NCI-H1694 (cell line): Measurements from ENCODE around the gene ANKZF1.
"Not testable (repeated sequence)": the region's sequence is repeated elsewhere in the genome, so short reads cannot be mapped to it uniquely, and the experiment has no call there.

Source experiments
- DNase-seq: peaks from one replicate; lab custom pipeline; 2025; lab: John Stamatoyannopoulos, UW

The ANKZF1 gene

DNA sequence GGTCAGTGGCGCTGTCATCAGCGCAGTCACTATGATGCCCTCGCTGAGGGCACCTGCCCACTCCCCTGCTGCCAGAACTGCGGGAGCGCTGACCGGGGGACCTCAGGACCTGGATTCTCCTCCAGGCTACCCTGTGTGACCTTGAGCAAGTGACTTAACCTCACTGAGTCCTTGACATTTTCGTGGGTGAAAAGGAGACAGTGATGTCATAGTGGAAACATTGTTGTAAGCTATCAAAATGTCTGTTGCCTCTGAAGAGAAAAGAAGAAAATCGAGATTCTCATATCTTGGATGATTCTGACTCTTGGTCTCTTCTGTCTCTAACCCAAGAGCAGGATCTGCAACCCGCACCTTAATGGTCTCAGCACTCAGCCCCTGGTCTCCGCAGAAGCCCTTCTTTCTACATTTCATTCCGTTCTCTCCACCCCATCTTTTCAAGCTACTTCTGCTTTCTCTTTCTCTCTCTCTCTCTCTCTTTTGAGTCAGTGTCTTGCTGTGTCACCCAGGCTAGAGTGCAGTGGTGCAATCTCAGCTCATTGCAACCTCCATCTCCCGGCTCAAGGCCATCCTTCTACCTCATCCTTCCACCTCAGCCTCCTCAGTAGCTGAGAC, 25.1 kb downstream of the ANKZF1 start:
- DNase-seq: no peak

DNA sequence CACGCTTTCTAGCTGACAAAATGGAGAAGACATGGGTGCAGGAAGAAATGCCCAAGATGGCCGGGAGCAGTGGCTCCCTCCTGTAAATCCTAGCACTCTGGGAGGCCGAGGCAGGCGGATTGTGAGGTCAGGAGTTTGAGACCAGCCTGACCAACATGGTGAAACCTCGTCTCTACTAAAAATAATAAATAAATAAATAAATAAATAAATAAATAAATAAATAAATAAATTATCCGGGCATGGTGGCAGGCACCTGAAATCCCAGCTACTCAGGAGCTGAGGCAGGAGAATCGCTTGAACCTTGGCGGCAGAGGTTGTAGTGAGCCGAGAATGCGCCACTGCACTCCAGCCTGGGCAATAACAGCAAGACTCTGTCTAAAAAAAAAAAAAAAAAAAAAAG, 29.3 kb downstream of the ANKZF1 start:
- not testable (repeated sequence) for DNase-seq

DNA sequence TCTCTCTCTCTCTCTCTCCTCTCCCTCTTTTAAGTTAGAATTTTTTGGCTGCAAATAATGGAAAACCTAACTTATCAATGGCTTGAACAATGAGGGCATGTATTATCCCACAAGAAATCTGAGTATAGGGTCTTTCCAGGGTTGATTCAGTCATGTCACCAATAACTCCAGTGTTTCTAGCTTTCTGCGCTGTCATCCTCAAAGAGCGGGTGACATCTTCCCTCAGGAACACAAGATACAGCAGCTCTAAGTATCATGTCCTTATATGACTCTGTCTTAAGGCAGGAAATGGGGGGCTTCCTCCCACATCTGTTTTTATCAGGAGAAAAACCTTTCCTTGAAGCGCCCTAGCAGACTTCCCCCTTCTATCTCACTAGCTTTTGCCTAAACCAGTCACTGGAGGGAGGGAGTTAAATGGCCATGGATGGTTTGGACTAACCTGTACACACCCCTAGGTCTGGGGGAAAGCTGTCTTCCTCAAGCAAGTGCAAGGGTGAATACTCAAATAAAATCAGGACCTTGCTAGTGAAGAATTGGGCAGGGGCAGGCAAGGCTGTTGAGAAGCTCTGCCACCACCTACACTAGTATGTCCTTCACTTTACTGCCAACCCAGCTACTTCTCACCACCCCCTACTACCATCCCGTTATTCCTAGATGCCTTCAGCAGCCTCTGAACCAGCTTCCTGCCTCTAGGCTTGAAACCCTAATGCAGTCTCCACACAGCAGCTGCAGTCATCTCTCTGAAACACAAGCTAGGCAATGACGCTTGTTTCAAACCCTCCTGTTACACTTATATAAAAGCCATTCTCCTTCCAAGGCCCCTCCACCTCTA, 31.6 kb downstream of the ANKZF1 start:
- DNase-seq: no peak

DNA sequence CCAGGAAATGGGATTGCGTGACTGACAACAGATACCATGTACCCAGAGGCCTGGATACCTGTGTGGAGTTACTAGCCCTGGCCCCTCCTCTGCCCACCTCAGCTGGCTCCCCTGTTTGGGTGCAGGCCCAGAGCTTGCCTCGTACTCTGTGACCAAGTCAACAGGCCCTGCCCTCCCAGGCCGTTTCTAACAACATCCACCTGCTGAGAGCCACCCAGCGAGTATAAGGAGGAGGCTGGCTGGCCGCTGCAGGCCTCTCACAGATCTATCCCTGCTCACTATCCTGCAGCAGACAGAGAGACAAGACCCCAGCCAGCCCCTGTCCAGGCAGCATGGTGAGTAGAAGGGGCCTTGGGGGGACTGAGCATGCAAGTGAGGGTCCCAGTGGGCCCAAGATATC, 36.6 kb downstream of the ANKZF1 start:
- no peak for DNase-seq

DNA sequence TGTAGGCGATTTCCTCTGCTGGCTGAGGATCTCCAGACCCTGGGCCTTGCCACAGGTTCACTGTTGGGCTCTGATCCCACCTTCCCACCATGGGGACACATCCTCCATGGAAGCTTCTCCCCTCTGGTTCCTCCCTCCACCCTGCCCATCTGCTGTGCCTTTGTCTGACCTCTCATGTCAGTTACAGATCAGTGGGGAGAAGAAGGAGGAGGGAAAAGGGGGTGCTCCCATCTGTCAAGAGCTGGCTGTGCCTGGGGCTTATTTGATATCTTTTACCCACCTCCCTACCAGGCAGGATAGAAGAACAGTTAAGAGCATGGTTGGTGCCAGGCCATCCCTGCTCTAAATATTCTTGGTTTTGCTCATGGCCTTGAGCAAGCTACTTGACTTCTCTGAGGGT, 37.3 kb downstream of the ANKZF1 start:
- DNase-seq: no peak

DNA sequence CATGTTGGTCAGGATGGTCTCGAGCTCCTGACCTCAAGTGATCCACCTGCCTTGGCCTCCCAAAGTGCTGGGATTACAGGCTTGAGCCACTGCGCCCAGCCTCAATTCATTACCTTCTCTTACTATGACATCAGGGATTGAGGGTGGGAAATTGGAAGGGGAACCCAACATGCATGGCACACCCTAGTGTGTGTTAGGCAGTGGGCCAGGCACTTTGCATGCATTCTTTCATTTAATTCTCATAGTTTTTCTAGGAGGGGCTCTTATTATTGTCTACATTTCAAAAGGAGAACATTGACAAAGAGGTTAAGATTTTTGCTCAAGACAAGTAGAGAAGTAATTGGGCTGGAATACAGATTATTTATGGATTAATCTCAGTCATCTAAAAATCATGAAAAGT, 38.7 kb downstream of the ANKZF1 start:
- DNase-seq: no peak

DNA sequence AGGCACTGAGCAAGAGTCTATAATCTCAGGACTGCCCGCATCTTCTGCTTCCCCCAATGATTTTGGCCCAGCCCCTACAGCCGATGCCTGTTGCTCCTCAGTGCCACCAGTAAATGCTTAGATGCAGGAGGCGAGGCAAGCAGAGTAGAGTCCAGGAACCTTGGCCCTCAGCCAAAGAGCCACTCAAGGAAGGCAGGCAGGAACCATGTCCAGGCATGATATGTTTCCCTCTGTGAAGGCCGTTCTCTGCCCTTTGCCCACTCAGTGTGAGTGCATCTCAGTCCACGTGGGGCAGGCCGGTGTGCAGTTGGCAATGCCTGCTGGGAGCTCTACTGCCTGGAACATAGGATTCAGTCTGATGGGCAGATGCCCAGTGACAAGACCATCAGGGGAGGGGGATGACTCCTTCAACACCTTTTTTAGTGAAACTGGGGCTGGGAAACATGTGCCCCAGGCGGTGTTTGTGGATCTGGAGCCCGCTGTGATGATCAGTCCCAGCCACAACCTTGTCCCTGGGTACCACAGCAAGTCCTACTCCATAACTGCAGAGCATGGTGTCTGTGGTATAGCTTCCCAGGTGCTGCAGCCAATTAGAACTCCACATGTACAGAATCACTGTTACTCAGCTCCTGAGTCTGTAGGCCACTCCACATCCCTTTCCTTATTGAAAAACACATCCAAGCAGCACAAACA, 39.9 kb downstream of the ANKZF1 start:
- no peak for DNase-seq

DNA sequence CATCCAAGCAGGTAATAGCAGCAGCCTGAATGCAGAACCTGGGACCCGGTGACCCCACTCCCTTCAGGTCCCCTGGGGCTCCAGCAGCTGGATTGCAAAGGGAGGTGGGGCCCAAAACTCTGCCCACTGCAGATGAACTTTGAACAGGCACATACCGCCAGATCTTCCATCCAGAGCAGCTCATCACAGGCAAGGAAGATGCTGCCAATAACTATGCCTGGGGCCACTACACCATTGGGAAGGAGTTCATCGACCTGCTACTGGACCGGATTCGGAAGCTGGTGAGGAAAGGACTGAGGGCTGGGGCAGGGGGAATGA, 40.4 kb downstream of the ANKZF1 start:
- DNase-seq: no peak

DNA sequence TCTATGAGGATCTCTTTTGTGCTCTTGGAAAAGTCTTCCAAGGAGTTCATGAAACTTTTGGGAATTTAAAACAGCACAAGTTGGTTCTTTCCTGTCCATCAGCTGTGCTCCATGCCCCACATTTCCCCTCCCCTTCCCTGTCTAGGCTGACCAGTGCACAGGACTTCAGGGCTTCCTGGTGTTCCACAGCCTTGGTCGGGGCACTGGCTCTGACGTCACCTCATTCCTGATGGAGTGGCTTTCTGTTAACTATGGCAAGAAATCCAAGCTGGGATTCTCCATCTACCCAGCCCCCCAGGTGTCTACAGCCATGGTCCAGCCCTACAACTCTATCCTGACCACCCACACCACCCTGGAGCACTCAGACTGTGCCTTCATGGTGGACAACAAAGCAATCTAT, 41.4 kb downstream of the ANKZF1 start:
- DNase-seq: no peak

DNA sequence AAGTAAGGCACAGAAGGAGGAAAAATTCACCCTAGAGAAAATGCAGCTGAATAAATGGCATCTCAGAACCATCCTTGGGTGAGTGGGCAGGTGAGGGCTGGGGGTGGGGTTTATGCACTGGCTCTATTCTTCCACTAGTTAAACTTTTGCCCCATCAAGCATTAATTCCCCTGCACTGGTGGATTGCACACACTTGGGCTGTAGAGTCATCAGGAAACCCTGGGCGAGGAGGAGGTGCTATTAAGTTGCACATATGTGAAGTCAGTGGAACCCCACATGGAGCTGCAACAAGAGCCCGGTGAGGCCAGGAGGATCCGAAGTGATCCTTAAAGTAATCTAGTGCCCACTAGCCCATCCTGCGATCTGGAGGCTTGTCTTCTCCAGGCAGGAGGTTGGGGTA, 42.8 kb downstream of the ANKZF1 start:
- no peak for DNase-seq

DNA sequence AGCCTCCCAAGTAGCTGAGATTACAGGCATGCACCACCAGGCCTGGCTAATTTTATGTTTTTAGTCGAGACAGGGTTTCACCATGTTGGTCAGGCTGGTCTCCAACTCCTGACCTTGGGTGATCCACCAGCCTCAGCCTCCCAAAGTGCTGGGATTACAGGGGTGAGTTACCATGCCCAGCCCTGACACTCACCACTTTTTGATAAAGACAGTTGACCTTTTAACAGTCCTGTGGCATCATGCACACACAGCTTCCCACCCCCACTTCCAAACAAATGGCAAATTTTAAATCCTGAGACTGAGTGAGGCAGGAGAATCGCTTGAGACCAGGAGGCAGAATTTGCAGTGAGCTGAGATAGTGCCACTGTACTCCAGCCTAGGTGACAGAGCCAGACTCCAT, 43.4 kb downstream of the ANKZF1 start:
- DNase-seq: no peak

DNA sequence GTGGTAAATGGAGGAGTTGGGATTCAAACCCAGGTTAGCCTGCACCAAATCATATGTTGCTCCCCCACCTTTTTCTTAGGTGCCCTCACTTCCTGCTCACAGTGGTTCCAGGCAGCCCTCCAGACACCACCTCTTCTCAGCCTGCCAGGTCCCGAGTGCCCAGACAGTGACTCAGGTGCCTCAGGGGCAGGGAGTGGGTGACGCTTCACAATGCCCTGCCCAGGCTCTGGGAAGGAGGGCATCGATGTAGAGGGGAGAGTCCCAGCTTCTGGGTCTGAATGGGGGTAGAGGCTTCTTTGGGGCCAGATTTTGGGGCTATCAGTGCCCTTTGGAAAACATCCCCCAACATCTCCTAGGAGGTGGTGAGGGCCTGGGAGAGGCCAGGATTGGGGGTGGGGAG, 44.3 kb downstream of the ANKZF1 start:
- DNase-seq: no peak

DNA sequence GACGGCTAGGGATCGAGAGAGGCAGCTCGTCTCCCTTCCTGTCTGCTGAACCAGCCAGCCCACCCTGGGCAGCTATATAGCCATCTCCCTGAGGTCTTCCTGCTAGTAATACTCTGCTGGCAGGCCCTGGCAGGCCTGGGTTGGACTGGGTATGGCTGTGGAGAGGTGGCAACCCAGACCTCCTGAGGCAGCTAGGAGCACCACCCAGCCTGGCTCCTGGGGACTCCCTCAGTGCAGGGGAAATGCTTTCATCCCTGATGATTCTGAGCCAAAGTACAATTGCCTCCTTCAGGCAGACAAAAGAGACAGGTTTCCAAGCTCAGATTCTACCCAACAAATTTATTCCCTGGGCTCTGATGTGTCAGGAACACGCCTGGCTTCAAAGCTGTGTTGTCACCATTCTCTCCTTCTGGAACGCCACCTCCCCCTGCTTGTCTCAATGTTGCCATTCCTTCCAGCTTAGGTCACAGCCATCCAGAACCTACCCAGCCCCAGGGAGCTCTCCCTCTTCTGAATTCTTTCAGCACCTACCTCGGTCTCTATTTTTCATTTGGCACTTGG, 44.8 kb downstream of the ANKZF1 start:
- no peak for DNase-seq

DNA sequence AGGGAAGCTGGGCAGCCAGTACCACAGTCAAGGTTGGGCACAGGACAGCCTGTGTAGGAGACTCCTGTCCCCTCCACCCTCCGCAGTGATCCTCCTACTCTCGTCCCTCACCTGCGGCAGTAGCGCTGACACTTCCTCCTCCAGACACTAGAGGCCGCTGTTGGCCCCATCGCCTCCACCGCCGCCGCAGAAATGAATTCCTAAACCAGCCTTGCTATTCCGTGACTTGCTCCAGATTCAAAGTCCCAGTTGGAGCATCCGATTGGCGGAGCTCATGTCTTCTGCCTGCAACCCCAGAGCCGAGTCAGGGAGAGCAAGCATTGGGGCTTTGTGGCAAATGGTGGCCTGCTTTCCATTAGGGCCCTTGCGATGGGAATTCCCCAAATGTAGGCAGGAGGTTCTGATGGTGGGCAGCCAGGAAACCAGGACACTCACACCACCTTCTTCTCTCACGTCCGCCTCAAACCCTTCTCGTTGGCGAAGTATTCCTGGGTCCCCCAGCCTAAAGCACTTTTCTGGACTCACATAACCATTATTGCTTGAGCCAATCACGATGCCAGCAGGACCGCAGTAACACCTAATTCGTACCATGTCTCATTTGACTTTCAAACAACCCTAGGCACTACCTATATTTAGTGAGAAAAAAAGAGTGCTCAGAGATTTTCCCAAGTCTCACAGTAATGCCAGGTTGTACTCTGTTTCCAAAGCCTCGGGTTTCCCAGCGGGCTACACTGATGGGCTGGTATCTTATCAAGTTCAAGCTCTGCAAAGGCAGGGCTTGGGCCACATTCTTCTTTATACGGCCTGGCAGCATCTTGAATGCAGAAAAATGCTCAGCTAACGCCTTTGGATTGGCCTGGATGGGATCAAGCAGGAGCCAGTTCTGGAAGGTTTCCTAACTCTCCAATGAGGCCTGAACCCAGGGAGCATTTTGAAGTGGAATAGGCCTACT, 48.4 kb downstream of the ANKZF1 start:
- peak; percentile 86 for DNase-seq

DNA sequence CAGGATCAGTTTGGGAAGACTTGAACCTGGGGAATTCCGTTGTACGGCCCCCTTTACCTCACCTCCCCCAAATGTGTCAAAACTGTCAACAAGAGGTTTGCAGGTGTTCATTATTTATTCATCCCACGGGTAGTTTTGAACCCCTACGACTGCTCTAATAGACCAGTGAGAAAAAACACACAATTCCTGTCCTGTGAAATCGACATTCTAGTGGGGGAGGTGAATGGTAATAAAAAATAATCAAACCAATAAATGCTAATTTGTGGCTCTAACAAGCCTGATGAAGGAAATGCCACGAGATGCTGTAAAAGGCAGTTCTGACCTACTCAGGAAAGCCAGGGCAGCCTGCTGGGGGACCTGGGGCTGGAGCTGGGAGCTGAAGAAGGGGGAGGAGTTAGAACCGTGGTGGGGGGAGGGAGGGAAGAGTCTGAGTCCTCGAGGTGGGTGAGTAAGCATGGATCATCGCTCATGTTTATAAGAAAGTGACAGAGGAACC, 49.1 kb downstream of the ANKZF1 start:
- DNase-seq: no peak

DNA sequence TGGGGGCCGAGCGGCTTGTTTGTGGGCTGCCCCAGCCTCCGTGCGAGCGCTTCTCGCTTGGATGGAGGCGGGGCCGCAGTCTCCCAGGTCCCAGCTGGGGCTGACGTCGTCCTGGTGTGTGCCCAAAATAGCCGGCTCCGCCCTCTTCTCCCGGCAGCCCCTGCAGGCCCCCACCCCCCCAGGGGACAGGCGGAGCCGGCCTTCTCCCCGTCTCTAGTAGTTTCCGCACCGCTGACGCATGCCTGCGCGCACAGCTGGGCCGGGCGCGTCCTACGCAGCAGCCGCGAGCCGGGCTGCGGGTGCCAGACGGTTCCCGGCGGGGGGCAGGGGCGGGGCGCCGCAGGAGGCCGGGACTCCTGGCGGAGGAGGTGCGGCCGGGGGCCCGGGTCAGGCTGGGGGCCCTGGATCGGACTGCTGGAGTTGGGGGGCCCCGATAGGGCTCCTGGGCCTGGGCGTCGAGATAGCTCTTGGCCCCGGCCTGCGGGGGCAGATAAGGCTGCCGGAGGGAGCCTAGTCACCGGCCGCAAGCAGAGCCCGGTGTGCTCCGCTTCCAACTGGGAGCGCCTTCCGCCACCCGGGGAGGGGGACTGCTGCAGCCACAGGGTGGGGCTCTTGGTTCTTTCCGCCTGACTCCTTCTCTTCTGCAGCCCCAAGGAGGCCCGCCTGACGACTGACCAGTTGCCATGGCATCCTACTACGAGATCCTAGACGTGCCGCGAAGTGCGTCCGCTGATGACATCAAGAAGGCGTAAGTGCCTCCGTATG, 49.7 kb downstream of the ANKZF1 start, which contains the start of gene DNAJB2:
TSS of gene DNAJB2 (plus strand) at position 216 of the 765 bp plus-strand sequence. CDS start at position 684, 468 bp downstream.
- peak; percentile 96 for DNase-seq

DNA sequence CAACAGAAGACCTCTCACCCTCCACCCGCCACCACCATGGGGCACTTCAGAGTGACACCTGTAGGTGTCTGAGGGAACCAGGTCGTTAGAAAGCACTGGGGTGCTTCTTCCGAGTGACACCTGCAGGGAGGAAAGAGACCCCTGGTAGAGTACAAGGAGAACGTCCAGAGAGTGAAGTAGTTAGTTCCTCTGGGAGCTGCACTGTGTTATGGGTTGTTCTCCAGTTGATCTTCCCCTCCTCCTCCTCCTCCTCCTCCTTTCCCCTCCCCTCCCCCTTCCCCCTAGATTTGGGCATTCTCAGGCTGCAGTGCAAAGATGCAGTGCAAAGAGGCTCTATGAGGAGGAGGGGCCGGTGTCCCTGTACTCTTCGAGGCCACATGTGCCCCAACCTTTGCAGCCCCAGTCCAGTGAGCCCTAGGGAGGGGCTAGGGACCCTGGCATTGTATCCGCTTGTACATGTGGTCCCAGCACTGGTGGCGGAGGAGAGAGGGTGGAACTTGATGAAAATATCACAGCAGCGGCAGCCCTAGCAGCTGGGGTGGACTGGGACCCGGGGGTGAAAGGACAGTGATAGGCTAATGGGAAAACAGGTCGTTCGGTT, 50.4 kb downstream of the ANKZF1 start:
- no peak for DNase-seq

DNA sequence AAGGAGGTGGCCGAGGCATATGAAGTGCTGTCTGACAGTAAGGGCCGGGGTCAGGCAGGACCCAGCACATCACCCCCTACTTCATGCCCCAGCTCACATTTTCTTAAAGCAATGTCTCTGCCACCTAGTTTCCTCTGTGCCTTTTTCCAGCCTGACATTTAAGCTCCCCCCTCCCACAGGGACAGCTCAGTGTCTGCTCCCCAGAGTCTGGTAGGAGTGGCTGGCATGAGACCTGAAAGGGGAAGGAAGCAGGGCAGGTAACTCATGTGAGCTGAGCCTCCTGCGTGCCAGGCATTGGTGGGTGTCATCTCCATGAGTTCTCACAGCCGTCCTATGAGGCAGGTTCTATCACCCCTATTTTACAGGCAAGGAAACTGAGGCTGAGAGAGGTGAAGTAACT, 51.0 kb downstream of the ANKZF1 start:
- DNase-seq: no peak

DNA sequence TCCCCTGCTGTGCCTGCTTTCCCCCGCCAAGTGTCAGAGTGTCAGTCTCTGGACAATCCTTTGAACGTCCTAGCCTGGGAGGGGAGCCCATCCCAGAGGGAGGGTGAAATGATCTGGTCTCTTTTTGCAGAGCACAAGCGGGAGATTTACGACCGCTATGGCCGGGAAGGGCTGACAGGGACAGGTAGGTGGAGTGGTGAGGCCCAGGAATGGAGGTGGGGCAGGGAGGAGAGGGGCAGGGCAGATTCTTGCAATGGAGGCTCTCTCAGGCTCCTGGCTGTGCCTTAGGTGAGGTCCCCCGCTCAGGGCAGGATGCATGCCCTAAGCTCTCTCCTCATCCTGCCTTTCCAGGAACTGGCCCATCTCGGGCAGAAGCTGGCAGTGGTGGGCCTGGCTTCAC, 52.0 kb downstream of the ANKZF1 start:
- DNase-seq: no peak

DNA sequence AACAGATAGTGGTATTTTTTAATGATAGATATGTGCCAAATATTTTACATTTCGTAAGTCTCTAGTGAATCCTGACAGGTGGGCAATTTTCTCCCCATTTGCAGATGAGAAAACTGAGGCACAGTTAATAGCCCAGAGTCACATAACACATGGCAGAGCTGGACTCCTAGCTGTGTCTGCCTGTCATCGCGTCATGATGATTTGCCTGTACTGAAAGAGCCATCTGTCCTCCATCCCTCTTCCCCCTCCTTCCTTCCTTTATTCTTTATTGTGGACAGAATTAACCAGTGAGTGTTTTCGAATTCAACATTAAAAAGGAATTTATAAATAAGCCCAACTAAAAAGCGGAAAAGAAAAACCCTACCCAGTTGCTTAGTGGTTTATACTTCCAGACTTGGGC, 52.8 kb downstream of the ANKZF1 start:
- no peak for DNase-seq
